ENCODE measurements around the gene MAP3K5.

Gene MAP3K5

GRCh38 chr6:136517002-136517401, 275.3 kb downstream of the MAP3K5 start:
- no peaks in the 10 kb centered on the region for H3K79me2 ChIP-seq (ENCODE audit: insufficient read depth, low read length)
- no peaks in the 10 kb centered on the region for H3K9me3 ChIP-seq (ENCODE audit: low read length)
- H3K36me3 ChIP-seq (ENCODE audit: insufficient read depth, low read length), result no peaks in the 10 kb centered on the region
- no peak overlapping the region for H3K27ac ChIP-seq (ENCODE audit: low read depth, low read length, poor library complexity, severe bottlenecking)
- H3K4me3 ChIP-seq (ENCODE audit: low read depth, low read length, poor library complexity, severe bottlenecking), result no peak overlapping the region
- TF ChIP-seq, protein P1, sequence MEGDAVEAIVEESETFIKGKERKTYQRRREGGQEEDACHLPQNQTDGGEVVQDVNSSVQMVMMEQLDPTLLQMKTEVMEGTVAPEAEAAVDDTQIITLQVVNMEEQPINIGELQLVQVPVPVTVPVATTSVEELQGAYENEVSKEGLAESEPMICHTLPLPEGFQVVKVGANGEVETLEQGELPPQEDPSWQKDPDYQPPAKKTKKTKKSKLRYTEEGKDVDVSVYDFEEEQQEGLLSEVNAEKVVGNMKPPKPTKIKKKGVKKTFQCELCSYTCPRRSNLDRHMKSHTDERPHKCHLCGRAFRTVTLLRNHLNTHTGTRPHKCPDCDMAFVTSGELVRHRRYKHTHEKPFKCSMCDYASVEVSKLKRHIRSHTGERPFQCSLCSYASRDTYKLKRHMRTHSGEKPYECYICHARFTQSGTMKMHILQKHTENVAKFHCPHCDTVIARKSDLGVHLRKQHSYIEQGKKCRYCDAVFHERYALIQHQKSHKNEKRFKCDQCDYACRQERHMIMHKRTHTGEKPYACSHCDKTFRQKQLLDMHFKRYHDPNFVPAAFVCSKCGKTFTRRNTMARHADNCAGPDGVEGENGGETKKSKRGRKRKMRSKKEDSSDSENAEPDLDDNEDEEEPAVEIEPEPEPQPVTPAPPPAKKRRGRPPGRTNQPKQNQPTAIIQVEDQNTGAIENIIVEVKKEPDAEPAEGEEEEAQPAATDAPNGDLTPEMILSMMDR (IDR thresholded peaks at IDR 0.05; ENCODE audit: low read length), result no peak
- TF ChIP-seq EZH2 (IDR thresholded peaks at IDR 0.05; ENCODE audit: borderline replicate concordance, low read length), result no peak
- no peak overlapping the region for H3K9ac ChIP-seq (ENCODE audit: low read length)
- H3K9me2 ChIP-seq (ENCODE audit: low read depth, low read length), result no peaks in the 10 kb centered on the region
- H3K4me2 ChIP-seq (ENCODE audit: low read length), result no peak overlapping the region
- no peaks in the 10 kb centered on the region for H3K4me1 ChIP-seq (ENCODE audit: insufficient read depth, low read length, severe bottlenecking)
- no peaks in the 10 kb centered on the region for H4K20me1 ChIP-seq (ENCODE audit: insufficient read depth, low read length)
- no peaks in the 10 kb centered on the region for H3K27me3 ChIP-seq (ENCODE audit: insufficient read depth, low read length)
- no peak overlapping the region for H2AFZ ChIP-seq (ENCODE audit: low read length)
- no peaks in the 10 kb centered on the region for H3F3A ChIP-seq (ENCODE audit: insufficient read depth, low read length)

GRCh38 chr6:136514591-136514990, 277.7 kb downstream of the MAP3K5 start:
- no peak for TF ChIP-seq EZH2 (IDR thresholded peaks at IDR 0.05; ENCODE audit: borderline replicate concordance, low read length)
- TF ChIP-seq, protein P1 (IDR thresholded peaks at IDR 0.05; ENCODE audit: low read length), result no peak
- no peaks in the 10 kb centered on the region for H3K9me2 ChIP-seq (ENCODE audit: low read depth, low read length)
- no peaks in the 10 kb centered on the region for H3K4me1 ChIP-seq (ENCODE audit: insufficient read depth, low read length, severe bottlenecking)
- H3K9ac ChIP-seq (ENCODE audit: low read length), result no peak overlapping the region
- H3K4me2 ChIP-seq (ENCODE audit: low read length), result no peak overlapping the region
- H3F3A ChIP-seq (ENCODE audit: insufficient read depth, low read length), result no peaks in the 10 kb centered on the region
- no peak overlapping the region for H2AFZ ChIP-seq (ENCODE audit: low read length)
- no peak overlapping the region for H3K4me3 ChIP-seq (ENCODE audit: low read depth, low read length, poor library complexity, severe bottlenecking)
- no peaks in the 10 kb centered on the region for H3K79me2 ChIP-seq (ENCODE audit: insufficient read depth, low read length)
- H3K36me3 ChIP-seq (ENCODE audit: insufficient read depth, low read length), result no peaks in the 10 kb centered on the region
- no peaks in the 10 kb centered on the region for H4K20me1 ChIP-seq (ENCODE audit: insufficient read depth, low read length)
- no peaks in the 10 kb centered on the region for H3K9me3 ChIP-seq (ENCODE audit: low read length)
- no peak overlapping the region for H3K27ac ChIP-seq (ENCODE audit: low read depth, low read length, poor library complexity, severe bottlenecking)
- no peaks in the 10 kb centered on the region for H3K27me3 ChIP-seq (ENCODE audit: insufficient read depth, low read length)

DNA sequence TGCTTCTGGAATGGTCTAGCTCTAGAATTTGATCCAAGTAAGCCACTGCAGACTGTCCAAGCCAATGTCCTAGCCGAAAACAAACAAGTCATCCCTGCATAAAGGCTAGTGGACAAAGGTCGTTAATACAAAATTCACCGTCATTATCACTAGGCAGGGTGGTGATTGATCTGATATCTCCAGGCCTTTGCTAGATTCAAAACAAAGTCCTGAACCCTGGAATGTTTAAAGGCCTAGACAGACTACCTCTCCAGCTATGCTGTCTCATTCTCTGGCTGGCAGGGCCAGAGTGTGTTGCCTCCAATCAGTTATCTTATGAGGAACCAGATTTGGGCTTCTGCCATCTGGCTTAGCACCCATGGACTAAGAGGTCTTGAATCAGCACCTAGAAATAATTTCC, 280.4 kb downstream of the MAP3K5 start:
- H3K9me3 ChIP-seq (ENCODE audit: low read length), result no peaks in the 10 kb centered on the region
- no peaks in the 10 kb centered on the region for H3F3A ChIP-seq (ENCODE audit: insufficient read depth, low read length)
- H3K9me2 ChIP-seq (ENCODE audit: low read depth, low read length), result no peaks in the 10 kb centered on the region
- no peak overlapping the region for H2AFZ ChIP-seq (ENCODE audit: low read length)
- H3K4me2 ChIP-seq (ENCODE audit: low read length), result no peak overlapping the region
- H3K36me3 ChIP-seq (ENCODE audit: insufficient read depth, low read length), result no peaks in the 10 kb centered on the region
- H3K4me3 ChIP-seq (ENCODE audit: low read depth, low read length, poor library complexity, severe bottlenecking), result no peak overlapping the region
- H3K4me1 ChIP-seq (ENCODE audit: insufficient read depth, low read length, severe bottlenecking), result no peaks in the 10 kb centered on the region
- H3K27ac ChIP-seq (ENCODE audit: low read depth, low read length, poor library complexity, severe bottlenecking), result no peak overlapping the region
- no peaks in the 10 kb centered on the region for H4K20me1 ChIP-seq (ENCODE audit: insufficient read depth, low read length)
- H3K9ac ChIP-seq (ENCODE audit: low read length), result no peak overlapping the region
- H3K27me3 ChIP-seq (ENCODE audit: insufficient read depth, low read length), result no peaks in the 10 kb centered on the region
- no peaks in the 10 kb centered on the region for H3K79me2 ChIP-seq (ENCODE audit: insufficient read depth, low read length)
- TF ChIP-seq, protein P1 (IDR thresholded peaks at IDR 0.05; ENCODE audit: low read length), result no peak
- no peak for TF ChIP-seq EZH2 (IDR thresholded peaks at IDR 0.05; ENCODE audit: borderline replicate concordance, low read length)

Data from OCI-LY1 (cell line).